Mesothelial cell of epicardium (in vitro differentiated cells): ENCODE results near the gene FBXO7. TPM values are rescaled to one million over a fixed set of nuclear protein-coding genes. Genes with fewer than 3 reads are reported as not detected.
A peak's percentile ranks its signal among the peaks of the same experiment; 100 is the strongest.

Experiments
- DNase-seq, 2 experiments: peaks; one replicate each; pipeline ENCODE4 v3.0.0; 2021; ENCODE audit warnings: low spot score in 2 of 2; ENCODE audit not compliant: unreplicated experiment in 2 of 2
- H3K27ac Mint-ChIP-seq: 2 replicates; pipeline ENCODE4 v1.8.0; 2021; ENCODE audit warnings: mixed read lengths
- H3K27me3 Mint-ChIP-seq: 2 replicates; pipeline ENCODE4 v1.8.0; 2021; ENCODE audit warnings: low read depth, mixed read lengths
- H3K36me3 Mint-ChIP-seq: 2 replicates; pipeline ENCODE4 v1.8.0; 2021; ENCODE audit warnings: mixed read lengths
- H3K4me1 Mint-ChIP-seq: 2 replicates; pipeline ENCODE4 v1.8.0; 2021; ENCODE audit warnings: mixed read lengths
- H3K4me3 Mint-ChIP-seq: 2 replicates; pipeline ENCODE4 v1.8.0; 2021; ENCODE audit warnings: mild to moderate bottlenecking, moderate library complexity, mixed read lengths
- H3K9me3 Mint-ChIP-seq: 2 replicates; pipeline ENCODE4 v1.8.0; 2021; ENCODE audit warnings: mixed read lengths
- total RNA-seq: library from RNA; stranded (reverse); gene quantifications from 3 replicates; pipeline ENCODE4 v1.2.1, GENCODE V29; 2021
- TF ChIP-seq, protein P1 (sequence below): fragments of 200-600 bp; sonication (generic); IDR thresholded peaks from one replicate; pipeline ENCODE4 v1.5.0; 2021; ENCODE audit warnings: antibody characterized with exemption; ENCODE audit not compliant: unreplicated experiment

FBXO7 gene
- total RNA-seq, 1 donor from 2014 or later: 86.7 TPM

DNA sequence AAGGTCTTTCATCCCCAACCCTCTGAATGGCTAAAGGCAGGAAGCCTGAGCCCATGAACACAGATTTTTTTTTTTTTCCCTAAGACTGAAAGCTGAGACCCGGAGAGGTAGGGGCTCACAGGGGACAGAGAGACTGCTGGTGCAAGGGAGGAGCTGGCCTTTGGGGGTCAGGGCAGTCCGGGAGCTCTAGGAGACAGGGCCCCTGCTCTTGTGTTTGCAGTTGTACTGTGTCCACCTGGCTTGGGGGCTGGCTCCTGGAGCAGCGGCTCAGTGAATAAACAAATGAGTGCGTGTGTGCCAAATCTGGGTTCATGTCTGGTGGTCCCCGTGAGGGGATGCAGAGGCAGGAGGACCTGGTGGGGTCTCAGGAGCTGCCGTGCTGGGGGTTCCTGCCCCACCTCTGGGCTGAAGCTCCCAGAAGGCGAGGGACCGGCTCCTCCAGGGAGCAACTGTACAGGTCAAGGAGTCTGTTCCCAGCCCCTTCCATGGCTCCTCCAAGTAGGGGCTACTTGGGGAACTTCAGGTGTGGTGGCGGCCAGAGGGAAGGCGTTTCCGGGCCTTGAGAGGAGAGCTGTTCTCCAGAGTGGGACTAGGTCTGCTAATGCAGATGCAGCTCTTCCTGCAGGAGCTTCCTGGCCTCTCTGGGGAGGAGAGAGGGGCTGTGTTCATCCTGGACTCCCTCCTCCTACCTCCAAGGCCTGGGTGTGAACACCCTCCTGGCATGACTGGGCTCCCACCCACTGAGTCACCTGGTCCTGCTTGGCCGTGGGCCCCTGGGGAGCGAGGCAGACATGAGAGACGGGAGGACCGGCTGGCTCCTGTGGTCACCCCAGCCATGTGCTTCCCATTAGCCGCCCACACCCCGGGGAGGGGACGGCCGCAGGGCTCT, 57.6 kb downstream of the FBXO7 start:
- peak in 1 of 2 experiments; percentile 59 for DNase-seq
- Mint-ChIP-seq H3K4me3 (no peak overlapping the region), H3K4me1 (peaks cover 29% of the 10 kb centered on the region)

DNA sequence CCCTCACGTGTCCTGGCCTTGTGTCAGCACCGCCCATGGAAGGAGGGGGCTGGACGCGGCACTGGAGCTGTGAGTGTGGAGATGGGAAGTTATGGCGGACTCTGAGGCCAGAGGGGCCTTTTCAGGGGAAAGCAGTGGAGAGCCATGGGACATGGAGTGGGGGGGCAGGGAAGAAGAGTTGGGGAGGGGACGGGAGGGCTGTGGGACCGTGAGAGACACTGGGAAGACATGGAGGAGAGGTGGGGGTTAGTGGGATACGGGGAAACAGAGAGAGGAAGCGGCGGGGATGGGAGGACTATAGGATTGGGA, 58.2 kb downstream of the FBXO7 start:
- Mint-ChIP-seq H3K27ac (no peak overlapping the region), H3K4me3 (no peak overlapping the region), H3K9me3 (no peaks in the 10 kb centered on the region), H3K27me3 (peaks cover 4% of the 10 kb centered on the region), H3K4me1 (peaks cover 29% of the 10 kb centered on the region), H3K36me3 (no peaks in the 10 kb centered on the region)
- no peak for DNase-seq
- TF ChIP-seq, protein P1, sequence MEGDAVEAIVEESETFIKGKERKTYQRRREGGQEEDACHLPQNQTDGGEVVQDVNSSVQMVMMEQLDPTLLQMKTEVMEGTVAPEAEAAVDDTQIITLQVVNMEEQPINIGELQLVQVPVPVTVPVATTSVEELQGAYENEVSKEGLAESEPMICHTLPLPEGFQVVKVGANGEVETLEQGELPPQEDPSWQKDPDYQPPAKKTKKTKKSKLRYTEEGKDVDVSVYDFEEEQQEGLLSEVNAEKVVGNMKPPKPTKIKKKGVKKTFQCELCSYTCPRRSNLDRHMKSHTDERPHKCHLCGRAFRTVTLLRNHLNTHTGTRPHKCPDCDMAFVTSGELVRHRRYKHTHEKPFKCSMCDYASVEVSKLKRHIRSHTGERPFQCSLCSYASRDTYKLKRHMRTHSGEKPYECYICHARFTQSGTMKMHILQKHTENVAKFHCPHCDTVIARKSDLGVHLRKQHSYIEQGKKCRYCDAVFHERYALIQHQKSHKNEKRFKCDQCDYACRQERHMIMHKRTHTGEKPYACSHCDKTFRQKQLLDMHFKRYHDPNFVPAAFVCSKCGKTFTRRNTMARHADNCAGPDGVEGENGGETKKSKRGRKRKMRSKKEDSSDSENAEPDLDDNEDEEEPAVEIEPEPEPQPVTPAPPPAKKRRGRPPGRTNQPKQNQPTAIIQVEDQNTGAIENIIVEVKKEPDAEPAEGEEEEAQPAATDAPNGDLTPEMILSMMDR: no peak

More for the DNA sequence above, 57.6 kb downstream of the FBXO7 start:
- TF ChIP-seq, protein P1: no peak
- H3K36me3 Mint-ChIP-seq: no peaks in the 10 kb centered on the region
- peak overlapping the region; percentile 75 for H3K27ac Mint-ChIP-seq
- peaks cover 4% of the 10 kb centered on the region for H3K27me3 Mint-ChIP-seq
- H3K9me3 Mint-ChIP-seq: no peaks in the 10 kb centered on the region

DNA sequence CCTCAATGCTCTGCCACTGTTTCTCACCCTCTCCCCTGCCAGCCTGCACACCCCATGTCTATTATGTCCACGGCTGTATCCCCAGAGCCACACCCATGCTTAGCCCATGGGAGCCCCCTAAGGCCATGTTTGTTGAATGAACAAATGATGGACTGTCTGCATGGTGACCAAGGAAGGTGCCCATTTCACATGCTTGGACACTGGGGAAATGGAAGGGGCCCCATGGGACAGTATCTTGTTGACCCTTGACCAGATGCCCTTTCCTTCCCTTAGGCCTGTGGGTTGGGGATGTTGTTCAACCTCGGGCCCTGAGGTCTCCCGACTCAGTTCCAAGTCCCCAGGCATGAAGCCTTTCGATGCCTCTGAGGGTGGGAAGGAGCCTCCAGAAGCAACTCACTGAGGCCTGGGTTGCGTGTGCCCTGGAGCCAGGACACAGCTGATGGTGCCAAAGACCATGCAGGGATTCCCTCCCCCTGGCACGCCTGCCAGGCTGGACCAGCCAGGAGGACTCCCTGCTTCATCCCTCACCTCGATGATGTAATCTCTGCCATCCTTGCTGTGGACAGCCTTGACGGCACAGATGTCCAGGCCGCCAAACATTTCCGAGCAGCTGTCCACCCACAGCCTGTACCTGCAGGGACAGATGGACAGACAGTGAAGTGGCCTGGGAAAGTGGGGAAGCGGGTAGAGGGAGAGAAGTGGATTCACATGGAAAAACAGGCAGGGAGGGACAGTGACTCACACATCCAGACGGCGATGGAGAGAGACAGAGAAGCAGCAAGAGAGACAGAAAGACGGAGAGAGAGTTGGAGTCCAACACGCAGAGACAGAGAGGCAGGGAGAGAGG, 58.9 kb downstream of the FBXO7 start:
- Mint-ChIP-seq H3K4me3 (no peak overlapping the region), H3K27ac (peak overlapping the region; percentile 49), H3K4me1 (peaks cover 29% of the 10 kb centered on the region), H3K27me3 (peaks cover 4% of the 10 kb centered on the region), H3K36me3 (no peaks in the 10 kb centered on the region), H3K9me3 (peaks cover 2% of the 10 kb centered on the region)
- no peak for DNase-seq
- TF ChIP-seq, protein P1: no peak

DNA sequence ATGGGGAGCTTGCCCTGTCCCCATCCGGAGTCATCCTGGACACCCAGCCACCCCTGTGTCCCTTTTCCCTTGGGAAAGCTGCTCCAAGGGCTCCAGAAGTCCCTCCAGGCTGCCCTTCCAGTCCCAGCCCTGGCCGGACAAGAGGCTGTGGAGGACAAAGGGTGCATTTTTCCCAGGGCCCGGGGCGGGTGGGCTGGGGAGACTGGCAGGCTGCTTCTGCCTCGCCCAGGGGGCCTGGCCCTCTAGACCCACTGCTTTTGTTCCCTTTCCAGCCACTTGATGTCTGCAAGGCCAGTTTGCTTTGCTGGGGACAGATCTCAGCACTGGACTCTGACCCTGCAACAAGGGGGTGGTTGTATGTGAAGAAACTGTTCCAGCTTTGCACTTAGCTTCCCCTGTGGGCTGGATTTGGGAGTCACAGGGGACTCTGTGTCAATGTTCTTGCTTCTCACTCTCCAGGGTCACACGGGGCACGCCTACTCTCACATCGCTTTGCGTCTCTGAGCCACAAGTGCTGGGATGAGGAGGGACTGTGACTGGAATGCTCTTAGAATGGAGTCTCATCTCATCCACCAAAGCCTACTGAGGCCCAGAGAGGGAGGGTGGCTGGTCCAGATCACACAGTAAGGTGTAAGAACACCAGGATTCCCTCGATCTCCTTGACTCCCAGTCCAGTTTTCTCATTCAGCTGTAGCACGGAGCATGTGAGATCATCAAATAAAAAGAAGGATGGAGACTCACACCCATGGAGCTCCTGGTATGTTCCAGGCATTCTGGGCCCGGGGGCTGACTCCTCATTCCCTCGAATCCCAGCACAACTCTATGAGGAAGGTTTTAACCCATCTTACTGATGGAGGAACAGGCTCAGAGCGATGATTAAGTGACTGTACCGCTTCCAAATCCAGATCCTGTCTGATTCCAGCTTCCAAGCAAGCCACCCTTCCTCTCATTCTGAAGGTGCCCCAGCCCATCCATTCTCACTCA, 59.9 kb downstream of the FBXO7 start:
- DNase-seq: no peak
- peaks cover 34% of the 10 kb centered on the region for H3K4me1 Mint-ChIP-seq
- no peaks in the 10 kb centered on the region for H3K36me3 Mint-ChIP-seq
- H3K4me3 Mint-ChIP-seq: no peak overlapping the region
- H3K9me3 Mint-ChIP-seq: peaks cover 5% of the 10 kb centered on the region
- H3K27ac Mint-ChIP-seq: no peak overlapping the region
- H3K27me3 Mint-ChIP-seq: peaks cover 4% of the 10 kb centered on the region
- TF ChIP-seq, protein P1: no peak

DNA sequence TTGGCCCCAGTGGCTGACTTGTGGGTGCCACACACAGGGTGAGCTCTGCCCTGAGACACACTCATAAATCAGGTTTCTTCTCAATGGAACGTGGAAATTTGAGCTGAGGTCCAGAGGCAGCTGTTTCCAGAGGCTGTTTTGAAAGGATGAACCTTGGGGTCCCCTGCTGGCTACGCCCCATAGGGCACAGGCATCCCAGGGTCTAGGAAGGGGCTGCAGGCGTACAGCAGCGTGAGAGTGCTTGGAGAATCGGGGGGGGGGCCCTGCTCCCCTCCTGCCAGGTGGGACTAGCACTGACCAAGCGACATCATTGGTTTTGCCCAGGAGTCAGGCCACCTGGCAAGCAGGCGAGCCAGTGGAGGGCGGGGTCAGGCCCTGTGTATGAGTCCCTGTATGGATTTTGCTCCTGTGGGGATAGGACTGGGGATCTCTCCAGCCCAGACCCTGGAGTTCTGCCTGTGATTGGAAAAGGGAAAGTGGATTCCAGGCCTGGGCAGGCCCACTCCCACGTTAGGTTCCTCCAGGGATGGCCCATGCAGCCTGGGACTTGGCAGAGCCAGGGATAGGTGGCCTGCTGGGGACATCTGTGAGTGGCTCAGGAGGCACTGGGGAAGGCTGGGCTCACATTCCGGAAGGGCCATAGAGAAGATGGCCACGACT, 61.0 kb downstream of the FBXO7 start:
- H3K4me3 Mint-ChIP-seq: no peak overlapping the region
- H3K27ac Mint-ChIP-seq: no peak overlapping the region
- no peak for DNase-seq
- H3K36me3 Mint-ChIP-seq: no peaks in the 10 kb centered on the region
- peaks cover 38% of the 10 kb centered on the region for H3K4me1 Mint-ChIP-seq
- H3K27me3 Mint-ChIP-seq: peaks cover 4% of the 10 kb centered on the region
- TF ChIP-seq, protein P1: no peak
- peaks cover 5% of the 10 kb centered on the region for H3K9me3 Mint-ChIP-seq
